Lower leg skin (tissue), 3 donors: ENCODE results near the gene IRS1.

Source experiments
- POLR2A ChIP-seq, 2 donors: fragments of 450-650 bp; IDR thresholded peaks; one replicate each; pipeline ENCODE4 v1.6.1; 2016 to 2017; ENCODE audit warnings: antibody characterized with exemption in 2 of 2, mild to moderate bottlenecking in 1 of 2, moderate library complexity in 1 of 2
- TF ChIP-seq, protein P1 (sequence below), 3 donors: fragments of 450-650 bp; IDR thresholded peaks; one replicate each; pipeline ENCODE4 v1.5.1; 2016; ENCODE audit warnings: antibody characterized with exemption in 3 of 3, mild to moderate bottlenecking in 3 of 3, moderate library complexity in 2 of 3

DNA sequence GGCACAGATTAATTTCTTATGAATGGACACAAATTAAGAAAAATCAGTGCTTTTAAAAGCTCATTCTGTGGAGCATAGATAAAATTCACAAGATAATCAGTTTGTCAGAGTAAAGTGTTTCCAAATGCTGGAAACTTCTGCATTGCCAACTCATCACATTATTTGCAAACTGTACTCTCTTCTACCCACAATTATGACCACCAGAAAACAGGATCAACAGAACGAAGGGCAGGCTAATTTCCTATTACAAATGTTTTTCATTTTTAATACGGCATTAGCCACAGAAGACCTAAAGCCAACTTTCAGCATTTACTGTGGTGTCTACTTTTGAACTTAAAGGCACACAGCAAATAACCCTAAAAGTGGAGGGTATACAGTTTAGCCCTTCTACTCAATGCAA, 6.0 kb downstream of the IRS1 start:
- TF ChIP-seq POLR2A (IDR thresholded peaks at IDR 0.05) = no peak
- TF ChIP-seq, protein P1, sequence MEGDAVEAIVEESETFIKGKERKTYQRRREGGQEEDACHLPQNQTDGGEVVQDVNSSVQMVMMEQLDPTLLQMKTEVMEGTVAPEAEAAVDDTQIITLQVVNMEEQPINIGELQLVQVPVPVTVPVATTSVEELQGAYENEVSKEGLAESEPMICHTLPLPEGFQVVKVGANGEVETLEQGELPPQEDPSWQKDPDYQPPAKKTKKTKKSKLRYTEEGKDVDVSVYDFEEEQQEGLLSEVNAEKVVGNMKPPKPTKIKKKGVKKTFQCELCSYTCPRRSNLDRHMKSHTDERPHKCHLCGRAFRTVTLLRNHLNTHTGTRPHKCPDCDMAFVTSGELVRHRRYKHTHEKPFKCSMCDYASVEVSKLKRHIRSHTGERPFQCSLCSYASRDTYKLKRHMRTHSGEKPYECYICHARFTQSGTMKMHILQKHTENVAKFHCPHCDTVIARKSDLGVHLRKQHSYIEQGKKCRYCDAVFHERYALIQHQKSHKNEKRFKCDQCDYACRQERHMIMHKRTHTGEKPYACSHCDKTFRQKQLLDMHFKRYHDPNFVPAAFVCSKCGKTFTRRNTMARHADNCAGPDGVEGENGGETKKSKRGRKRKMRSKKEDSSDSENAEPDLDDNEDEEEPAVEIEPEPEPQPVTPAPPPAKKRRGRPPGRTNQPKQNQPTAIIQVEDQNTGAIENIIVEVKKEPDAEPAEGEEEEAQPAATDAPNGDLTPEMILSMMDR (IDR thresholded peaks at IDR 0.05) = no peak
